Vagina (tissue), 2 donors: ENCODE data around the gene COLEC12. TPM values are rescaled to one million over a fixed set of nuclear protein-coding genes. Genes with fewer than 3 reads are reported as not detected.

Experiments used
- DNase-seq, 2 donors: peaks; one replicate each; pipeline ENCODE4 v3.0.0-alpha.2; 2017; ENCODE audit errors: extremely low spot score in 2 of 2
- H3K27ac ChIP-seq: fragments of 200-600 bp; sonication (generic); one replicate; pipeline ENCODE4 v1.5.1; 2019
- H3K27me3 ChIP-seq: fragments of 200-600 bp; sonication (generic); one replicate; pipeline ENCODE4 v1.5.1; 2019
- H3K36me3 ChIP-seq, 2 donors: fragments of 200-600 bp; sonication (generic); one replicate each; pipeline ENCODE4 v1.5.1; 2017 to 2019
- H3K4me1 ChIP-seq: fragments of 200-600 bp; sonication (generic); one replicate; pipeline ENCODE4 v1.5.1; 2019
- H3K4me3 ChIP-seq, 2 donors: fragments of 200-600 bp; sonication (generic); 1 replicate in 1 of 2; 2 replicates in 1 of 2; pipeline ENCODE4 v1.5.1; 2016 to 2019
- H3K9me3 ChIP-seq: fragments of 200-600 bp; sonication (generic); one replicate; pipeline ENCODE4 v1.5.1; 2019
- CTCF ChIP-seq, 3 experiments: fragments of 450-650 bp in 2 of 3; fragments of 200-600 bp in 1 of 3; sonication (generic) in 1 of 3; IDR thresholded peaks; one replicate each; pipeline ENCODE4 v1.5.1; 2017 to 2019; ENCODE audit warnings: antibody characterized with exemption in 3 of 3, mild to moderate bottlenecking in 2 of 3, moderate library complexity in 2 of 3
- POLR2A ChIP-seq, 2 donors: fragments of 450-650 bp; IDR thresholded peaks; one replicate each; pipeline ENCODE4 v1.6.1; 2017; ENCODE audit warnings: antibody characterized with exemption in 2 of 2, mild to moderate bottlenecking in 2 of 2, moderate library complexity in 2 of 2
- POLR2AphosphoS5 ChIP-seq, 2 donors: sonication (generic); formaldehyde crosslinking; IDR thresholded peaks; one replicate each; pipeline ENCODE4 v1.9.0; 2017; ENCODE audit warnings: antibody characterized with exemption in 2 of 2, mild to moderate bottlenecking in 2 of 2, low read depth in 1 of 2; ENCODE audit not compliant: insufficient read depth in 1 of 2
- intact Hi-C: fragments of 100-400 bp; cut with DNase I; formaldehyde crosslinking; loops from one replicate; pipeline ENCODE4 v1.15.1; 2023
- total RNA-seq: library from RNA; depleted of rRNA; stranded (reverse); fragments of >200 nt; gene quantifications from one replicate; pipeline ENCODE4 v1.2.3, GENCODE V29; 2016

The COLEC12 gene
- total RNA-seq, 1 donor from 2014 or later, result 18.9 TPM

GRCh38 chr18:393574-393957 is 106.9 kb downstream of the COLEC12 start:
- DNase-seq, result no peak
- intact Hi-C loops, result no loop called here
- H3K36me3 ChIP-seq, result no peaks in the 10 kb centered on the region
- no peaks in the 10 kb centered on the region for H3K27me3 ChIP-seq
- H3K9me3 ChIP-seq, result no peaks in the 10 kb centered on the region
- H3K4me1 ChIP-seq, result peaks cover 30% of the 10 kb centered on the region
- no peak overlapping the region for H3K27ac ChIP-seq
- no peak for TF ChIP-seq CTCF (IDR thresholded peaks at IDR 0.05)
- no peak for TF ChIP-seq POLR2A (IDR thresholded peaks at IDR 0.05)
- no peak for TF ChIP-seq POLR2AphosphoS5 (IDR thresholded peaks at IDR 0.05; ENCODE audit: insufficient read depth in 1 of 2, low read depth in 1 of 2)
- no peak overlapping the region for H3K4me3 ChIP-seq

DNA sequence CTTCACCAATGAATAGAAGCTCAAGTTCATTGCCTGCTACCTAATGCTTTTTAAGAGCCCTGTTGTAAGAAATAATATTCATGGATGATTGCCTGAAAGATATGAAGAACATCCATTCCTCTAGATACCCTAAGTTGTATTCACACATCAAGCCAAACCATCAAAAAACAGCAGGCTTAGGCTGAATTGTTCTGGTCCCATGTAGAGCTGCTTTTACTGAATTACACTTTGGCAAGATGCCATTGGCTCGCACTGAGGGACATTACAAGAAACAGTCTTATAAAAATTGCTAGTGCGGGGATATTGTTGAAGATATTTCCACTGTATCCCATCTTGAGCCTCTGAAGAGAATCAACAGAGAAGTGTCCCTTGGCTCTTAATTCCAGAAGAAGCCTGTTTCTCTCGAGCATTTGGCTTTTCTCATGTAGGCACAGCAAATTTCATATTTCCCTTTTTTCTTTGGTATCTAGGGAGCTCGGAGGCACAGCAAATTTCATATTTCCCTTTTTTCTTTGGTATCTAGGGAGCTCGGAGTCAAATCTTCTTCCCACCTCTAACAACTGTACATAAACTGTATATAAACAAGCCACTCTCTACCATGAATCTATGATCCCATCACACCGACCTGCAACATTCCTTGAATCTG is 107.5 kb downstream of the COLEC12 start:
- Histone ChIP-seq H3K4me3 (no peak overlapping the region), H3K4me1 (peaks cover 30% of the 10 kb centered on the region), H3K9me3 (no peaks in the 10 kb centered on the region), H3K36me3 (no peaks in the 10 kb centered on the region), H3K27ac (no peak overlapping the region), H3K27me3 (peaks cover 3% of the 10 kb centered on the region)
- intact Hi-C loops, result no loop called here
- no peak for DNase-seq
- no peak for TF ChIP-seq CTCF (IDR thresholded peaks at IDR 0.05)
- no peak for TF ChIP-seq POLR2AphosphoS5 (IDR thresholded peaks at IDR 0.05; ENCODE audit: insufficient read depth in 1 of 2, low read depth in 1 of 2)
- TF ChIP-seq POLR2A (IDR thresholded peaks at IDR 0.05), result no peak

DNA sequence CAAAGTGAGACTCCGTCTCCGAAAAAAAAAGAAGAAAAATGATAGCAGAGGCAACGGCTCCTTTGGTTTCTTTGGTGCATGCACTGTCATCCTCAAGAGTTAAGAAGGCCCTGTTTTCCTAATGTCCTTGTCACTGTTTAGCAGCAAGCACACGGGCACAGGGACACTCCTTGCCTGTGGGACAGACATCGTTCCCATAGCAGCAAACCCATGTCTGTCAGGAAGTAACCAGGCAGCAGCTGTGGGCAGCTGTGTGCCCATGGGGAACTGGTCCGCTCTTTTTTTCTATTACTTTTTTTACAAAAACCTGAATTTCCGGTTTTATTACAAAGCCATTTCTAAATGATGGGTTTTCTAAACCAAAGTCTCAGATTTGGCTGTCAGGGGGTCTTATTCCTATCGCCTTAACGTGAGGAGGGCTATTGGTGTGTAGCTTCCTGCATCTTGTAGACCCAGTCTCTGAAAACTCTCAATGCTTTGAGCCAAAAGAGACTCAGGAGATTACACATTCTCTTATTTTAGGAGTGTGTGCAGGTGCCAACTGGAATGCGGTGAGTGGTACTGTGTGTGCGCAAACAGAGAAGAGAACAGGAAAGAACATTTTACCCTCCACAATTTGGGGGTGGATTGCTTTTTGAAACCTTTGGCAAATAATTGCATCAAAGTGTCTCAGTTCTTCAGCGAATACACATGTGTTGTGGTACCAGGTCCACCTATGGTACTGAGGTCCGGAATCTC is 109.6 kb downstream of the COLEC12 start:
- TF ChIP-seq POLR2AphosphoS5 (IDR thresholded peaks at IDR 0.05; ENCODE audit: insufficient read depth in 1 of 2, low read depth in 1 of 2), result no peak
- TF ChIP-seq POLR2A (IDR thresholded peaks at IDR 0.05), result no peak
- no peak for TF ChIP-seq CTCF (IDR thresholded peaks at IDR 0.05)
- Histone ChIP-seq H3K27ac (no peak overlapping the region), H3K9me3 (no peaks in the 10 kb centered on the region), H3K4me3 (no peak overlapping the region), H3K27me3 (peaks cover 4% of the 10 kb centered on the region), H3K4me1 (peaks cover 17% of the 10 kb centered on the region), H3K36me3 (no peaks in the 10 kb centered on the region)
- intact Hi-C loops, result no loop called here
- no peak for DNase-seq

DNA sequence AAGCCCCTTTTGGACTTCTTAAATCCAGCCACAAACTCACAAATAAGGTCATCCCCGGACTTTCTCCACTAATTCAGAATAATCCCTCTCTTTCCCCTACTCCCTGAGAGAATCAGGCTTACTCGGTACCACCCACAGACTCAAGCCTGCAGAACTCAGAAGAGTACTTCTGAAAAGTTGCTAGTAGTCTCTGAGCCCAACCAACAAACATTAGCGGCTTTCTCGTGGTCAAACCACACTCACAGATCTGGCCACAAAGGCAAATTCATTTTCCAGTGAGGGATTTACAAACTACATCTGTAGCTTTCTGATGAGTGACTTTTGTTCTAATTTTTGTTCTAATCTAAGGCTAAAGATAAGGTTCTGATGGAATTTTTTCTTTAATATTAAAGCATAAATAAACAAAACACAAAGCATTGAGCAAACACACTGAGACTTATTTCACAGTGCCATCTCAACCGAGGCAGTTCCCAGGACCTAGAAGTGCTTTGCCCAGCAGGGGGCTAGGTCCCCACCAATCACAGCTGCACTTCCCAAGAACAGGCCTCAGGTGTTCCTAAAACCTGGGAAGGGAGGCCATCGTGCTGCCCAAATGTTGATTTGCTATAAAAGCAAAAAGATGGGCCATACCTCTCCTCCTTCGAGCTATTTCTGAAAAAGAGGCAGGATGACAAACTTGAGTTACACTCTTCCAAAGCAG is 110.7 kb downstream of the COLEC12 start:
- TF ChIP-seq POLR2A (IDR thresholded peaks at IDR 0.05) (no peak), CTCF (IDR thresholded peaks at IDR 0.05) (no peak), POLR2AphosphoS5 (IDR thresholded peaks at IDR 0.05; ENCODE audit: insufficient read depth in 1 of 2, low read depth in 1 of 2) (no peak)
- Histone ChIP-seq H3K4me3 (no peak overlapping the region), H3K36me3 (no peaks in the 10 kb centered on the region), H3K27me3 (peaks cover 4% of the 10 kb centered on the region), H3K9me3 (no peaks in the 10 kb centered on the region), H3K4me1 (peaks cover 7% of the 10 kb centered on the region), H3K27ac (no peak overlapping the region)
- no peak for DNase-seq
- intact Hi-C loops, result no loop called here
